HG03439 (cell line): ENCODE results near the gene NXPH4.

Experiments used
- ATAC-seq: cut with Tn5 transposase; IDR thresholded peaks from one replicate; pipeline ENCODE4 v1.9.1; 2021; ENCODE audit warnings: mild to moderate bottlenecking, moderate library complexity; ENCODE audit not compliant: unreplicated experiment

The NXPH4 gene

GRCh38 chr12:57240926-57241401, 24.4 kb downstream of the NXPH4 start:
- ATAC-seq, result no peak

GRCh38 chr12:57241402-57242310, 25.1 kb downstream of the NXPH4 start:
- ATAC-seq, result no peak

DNA sequence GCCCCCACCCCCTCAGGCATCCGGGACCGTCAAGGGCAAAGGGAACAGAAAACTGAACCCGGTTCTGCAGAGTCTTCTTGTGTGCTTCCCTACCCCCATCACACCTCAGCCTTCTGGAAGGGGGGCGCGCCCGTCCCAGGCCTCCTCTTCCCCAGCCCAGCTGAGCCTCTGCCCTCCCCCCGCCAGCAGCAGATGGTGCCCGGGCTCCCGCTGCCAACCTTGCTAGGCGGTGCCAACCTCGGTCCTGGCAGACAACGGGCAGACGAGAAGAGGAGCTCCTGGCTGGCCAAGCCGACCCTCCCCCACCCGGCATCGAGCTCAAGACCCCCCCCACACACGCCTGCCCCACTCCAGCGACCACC, 25.7 kb downstream of the NXPH4 start:
- no peak for ATAC-seq

- no peak for ATAC-seq
Measured at GRCh38 chr12:57242691-57243454, 26.3 kb downstream of the NXPH4 start.

DNA sequence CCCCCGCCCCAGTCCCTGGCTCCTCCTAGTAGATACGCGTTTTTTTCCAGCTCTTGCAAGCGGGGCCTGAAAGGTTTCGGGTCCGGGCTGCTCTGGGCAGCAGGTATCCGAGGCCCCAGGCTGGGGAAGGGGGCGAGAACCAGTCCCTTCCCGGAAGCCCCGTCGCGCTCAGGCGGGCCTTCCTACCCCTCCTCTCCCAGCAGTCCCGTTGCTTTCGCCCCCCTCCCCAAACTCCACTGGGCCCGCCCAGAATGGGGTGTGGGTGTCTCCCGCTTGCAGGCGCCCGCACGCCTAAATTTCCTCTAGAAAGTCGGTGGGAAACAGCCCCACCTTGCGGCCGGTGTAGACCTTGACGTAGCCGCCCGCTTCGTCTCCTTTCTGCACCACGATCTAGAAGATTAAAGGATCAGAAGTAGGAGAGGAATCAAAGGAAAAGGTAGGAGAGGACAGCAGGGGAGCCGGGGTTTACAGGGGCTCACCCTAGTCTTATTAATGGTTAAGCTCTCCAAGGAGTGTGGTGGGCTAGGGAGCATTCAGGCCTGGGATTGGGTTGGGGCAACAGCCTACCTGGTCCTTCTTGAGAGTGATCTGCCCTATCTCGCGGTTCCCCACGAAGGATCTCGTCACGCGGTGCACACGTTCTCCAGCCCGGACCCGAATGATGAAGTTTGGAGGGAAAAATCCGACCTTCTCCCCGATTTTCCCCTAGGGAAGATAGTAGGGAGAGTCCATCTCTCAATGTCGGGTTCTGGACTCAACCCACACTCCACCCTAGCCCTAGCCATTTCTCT, 27.1 kb downstream of the NXPH4 start:
- no peak for ATAC-seq

DNA sequence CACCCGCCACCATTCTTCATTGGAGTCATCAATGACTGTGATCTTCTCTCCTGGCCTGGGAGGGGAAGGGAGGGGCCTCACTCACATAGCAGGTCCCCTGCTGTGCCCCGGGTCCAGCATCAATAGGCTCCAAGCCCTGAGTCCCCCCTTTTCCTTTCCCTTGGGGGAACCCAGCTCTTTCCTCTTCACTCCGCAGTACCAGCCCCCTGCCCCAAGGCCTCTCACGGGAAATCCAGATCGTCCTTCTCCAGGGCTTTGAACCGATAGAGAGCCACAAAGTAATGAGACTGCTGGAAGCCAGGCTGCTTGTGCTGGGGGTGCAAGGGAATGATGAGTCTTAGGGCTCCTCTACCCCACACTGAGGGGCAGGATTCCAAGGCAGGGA, 27.7 kb downstream of the NXPH4 start:
- no peak for ATAC-seq

- no peak for ATAC-seq
Measured at GRCh38 chr12:57247041-57247440, 30.4 kb downstream of the NXPH4 start.

GRCh38 chr12:57248934-57249742, 32.5 kb downstream of the NXPH4 start:
- no peak for ATAC-seq

- no peak for ATAC-seq
Measured at GRCh38 chr12:57250541-57250940, 33.9 kb downstream of the NXPH4 start.

DNA sequence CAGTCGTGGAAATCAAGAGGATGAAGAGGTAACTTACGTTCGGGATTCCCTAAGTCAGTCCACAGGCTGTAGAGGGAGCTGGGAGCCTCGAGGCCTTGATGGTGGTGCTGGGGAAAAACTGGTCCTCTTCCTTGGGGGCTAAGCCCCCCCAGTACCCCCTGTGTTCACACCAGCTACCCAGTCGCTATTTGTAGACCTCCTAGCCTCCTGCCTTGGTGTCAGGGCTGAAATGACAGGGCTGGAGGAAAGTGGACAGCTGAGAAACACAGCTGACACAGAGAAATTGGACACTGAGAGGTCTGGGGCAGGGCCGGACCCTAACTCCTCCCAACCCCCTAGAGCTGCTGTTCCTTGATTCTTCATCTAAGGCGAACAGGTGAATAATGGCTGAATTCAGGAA, 34.4 kb downstream of the NXPH4 start, which contains the start of gene STAC3:
STAC3 (minus strand) TSS at position 232 of the 400 bp plus-strand sequence. CDS start 1,551 bp downstream, outside the sequence.
- no peak for ATAC-seq

- ATAC-seq, result no peak
Measured at GRCh38 chr12:57254506-57255280, 38.1 kb downstream of the NXPH4 start.

DNA sequence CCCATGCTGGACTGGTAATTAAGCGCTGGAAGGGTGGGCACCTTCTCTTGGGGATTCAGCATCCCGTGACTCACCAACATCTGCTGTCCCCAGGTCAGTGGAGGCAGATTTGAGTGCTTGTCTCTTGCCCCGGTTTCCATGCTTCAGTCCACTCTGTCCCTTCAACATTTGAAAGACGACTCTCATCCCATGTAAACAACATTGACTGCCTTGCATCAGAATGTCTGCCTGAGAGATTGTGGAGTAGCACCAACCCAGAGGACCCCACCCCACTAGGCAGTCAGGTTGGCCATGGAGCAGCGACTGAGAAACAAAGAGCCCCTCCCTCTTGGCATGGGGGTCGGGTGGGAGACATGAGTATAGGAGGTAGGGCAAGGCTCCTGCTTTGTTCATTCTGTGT, 39.3 kb downstream of the NXPH4 start:
- ATAC-seq, result no peak

GRCh38 chr12:57258977-57259970, 42.7 kb downstream of the NXPH4 start:
- no peak for ATAC-seq

- ATAC-seq, result no peak
Measured at GRCh38 chr12:57260366-57260765, 43.8 kb downstream of the NXPH4 start.

DNA sequence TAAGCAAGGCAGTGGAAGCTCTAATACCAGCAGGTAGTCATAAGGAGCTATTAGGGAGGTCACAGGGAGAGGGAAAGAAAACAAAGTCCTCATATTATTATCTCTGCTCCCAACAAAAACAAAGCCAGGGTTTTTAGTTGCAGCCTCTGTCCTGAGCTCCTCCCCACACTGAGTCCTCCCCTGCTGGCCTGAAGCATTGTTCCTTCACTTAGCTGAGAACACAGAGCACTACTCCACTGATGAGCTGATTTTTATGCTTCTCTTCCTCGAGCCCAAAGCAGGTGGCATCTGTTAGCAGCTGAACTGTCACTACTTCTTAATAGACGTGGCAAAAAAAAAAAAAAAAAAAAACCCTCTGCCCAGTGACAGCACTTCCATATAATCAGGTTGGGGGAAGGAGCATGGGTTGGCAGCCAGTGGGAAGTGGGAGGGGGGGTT, 44.9 kb downstream of the NXPH4 start:
- ATAC-seq, result no peak

- ATAC-seq, result no peak
Measured at GRCh38 chr12:57262126-57262822, 45.7 kb downstream of the NXPH4 start.

DNA sequence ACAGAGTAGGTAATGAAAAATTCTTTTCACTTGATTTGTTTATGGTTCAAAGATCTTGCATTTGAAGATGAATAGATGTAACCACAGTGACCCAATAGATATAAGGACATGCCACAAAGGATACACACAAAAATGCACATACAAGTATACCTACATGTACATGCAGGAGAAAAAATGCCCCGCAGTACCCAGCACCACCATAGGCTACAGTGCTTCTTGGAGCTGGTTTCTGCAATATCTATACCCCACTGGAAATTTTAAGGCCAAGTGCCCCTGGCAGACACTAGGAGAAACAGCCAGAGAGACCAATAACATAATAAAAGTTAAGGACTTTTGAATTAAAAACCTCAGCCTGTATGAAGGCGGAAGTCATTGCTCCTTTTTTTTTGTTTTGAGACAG, 46.5 kb downstream of the NXPH4 start:
- no peak for ATAC-seq

DNA sequence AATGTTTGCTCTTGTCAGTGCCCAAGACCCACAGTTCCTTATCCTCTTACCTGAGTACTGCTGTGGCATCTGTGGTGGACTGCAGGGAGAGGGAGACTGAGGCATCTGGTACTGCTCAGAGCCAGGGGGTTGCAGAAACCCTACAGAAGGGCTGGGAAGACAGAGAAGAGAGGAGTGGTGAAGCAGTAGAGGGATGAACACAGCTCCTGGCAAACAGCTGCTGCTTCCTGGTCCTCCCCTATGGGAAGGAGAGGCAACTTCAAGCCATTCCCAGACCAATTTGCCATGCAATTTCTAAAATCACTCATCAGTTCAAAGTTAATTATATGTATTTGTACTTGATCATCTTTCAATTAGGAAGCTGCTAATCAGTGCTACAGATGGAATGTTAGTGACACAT, 50.1 kb downstream of the NXPH4 start:
- no peak for ATAC-seq
